Smooth muscle cell (in vitro differentiated cells): Measurements from ENCODE around the gene TFCP2L1. TPM values are rescaled to one million over a fixed set of nuclear protein-coding genes. Genes with fewer than 3 reads are reported as not detected.

ENCODE experiments used
- DNase-seq: peaks from one replicate; lab custom pipeline; 2025; ENCODE audit not compliant: unreplicated experiment; lab: John Stamatoyannopoulos, UW
- H2AFZ ChIP-seq: fragments of 200-600 bp; sonication (generic); 2 replicates; pipeline ENCODE4 v1.6.0; 2016; ENCODE audit warnings: antibody characterized with exemption, low read depth, mild to moderate bottlenecking
- H3F3A ChIP-seq: fragments of 200-600 bp; sonication (generic); 2 replicates; pipeline ENCODE4 v1.6.0; 2017; ENCODE audit warnings: antibody characterized with exemption, low read depth
- H3K27ac ChIP-seq: fragments of 200-600 bp; sonication (generic); 2 replicates; pipeline ENCODE4 v1.5.1; 2016; ENCODE audit warnings: low read depth, mild to moderate bottlenecking
- H3K27me3 ChIP-seq: fragments of 200-600 bp; sonication (generic); 2 replicates; pipeline ENCODE4 v1.6.1; 2016; ENCODE audit warnings: low read depth, mild to moderate bottlenecking
- H3K36me3 ChIP-seq: fragments of 200-600 bp; sonication (generic); 2 replicates; pipeline ENCODE4 v1.5.1; 2016; ENCODE audit warnings: low read depth
- H3K4me1 ChIP-seq: fragments of 200-600 bp; sonication (generic); 2 replicates; pipeline ENCODE4 v1.5.1; 2016; ENCODE audit warnings: low read depth
- H3K4me2 ChIP-seq: fragments of 200-600 bp; sonication (generic); 2 replicates; pipeline ENCODE4 v1.6.0; 2016; ENCODE audit warnings: mild to moderate bottlenecking
- H3K4me3 ChIP-seq: fragments of 200-600 bp; sonication (generic); 2 replicates; pipeline ENCODE4 v1.5.1; 2016; ENCODE audit warnings: mild to moderate bottlenecking
- H3K79me2 ChIP-seq: fragments of 200-600 bp; sonication (generic); 2 replicates; pipeline ENCODE4 v1.6.0; 2016; ENCODE audit warnings: low read depth, mild to moderate bottlenecking
- H3K9ac ChIP-seq: fragments of 200-600 bp; sonication (generic); 2 replicates; pipeline ENCODE4 v1.6.0; 2016; ENCODE audit warnings: low read depth
- H3K9me3 ChIP-seq: fragments of 200-600 bp; sonication (generic); replicated peaks from 2 replicates; pipeline ENCODE4 v1.5.1; 2016; ENCODE audit warnings: low read depth
- H4K20me1 ChIP-seq: fragments of 200-600 bp; sonication (generic); 2 replicates; pipeline ENCODE4 v1.6.0; 2016; ENCODE audit warnings: low read depth
- WGBS: methylation state at CpG from one replicate; pipeline ENCODE4 v1.1.7; 2016; ENCODE audit warnings: low lambda C conversion rate; 5-methylcytosine and 5-hydroxymethylcytosine counted together
- polyA plus RNA-seq: library from polyadenylated mRNA; unstranded; fragments of >200 nt; fragmentation: Nextera tagmentation; extraction: Ambion mirVana; gene quantifications from 2 replicates; pipeline ENCODE4 v1.2.1, GENCODE V29; 2016
- total RNA-seq: library from RNA; depleted of rRNA; stranded (reverse); fragments of >200 nt; gene quantifications from 2 replicates; pipeline ENCODE4 v1.2.3, GENCODE V29; 2014
- TF ChIP-seq, protein P1 (sequence below): fragments of 200-600 bp; sonication (generic); IDR thresholded peaks from 2 replicates; pipeline ENCODE4 v1.5.1; 2017; ENCODE audit warnings: borderline replicate concordance, mild to moderate bottlenecking, antibody characterized with exemption; ENCODE audit not compliant: insufficient read depth, poor library complexity, severe bottlenecking

TFCP2L1 gene
- total and polyA plus RNA-seq, 2 experiments from 2014 or later, result 0.13 TPM; not detected in 1

DNA sequence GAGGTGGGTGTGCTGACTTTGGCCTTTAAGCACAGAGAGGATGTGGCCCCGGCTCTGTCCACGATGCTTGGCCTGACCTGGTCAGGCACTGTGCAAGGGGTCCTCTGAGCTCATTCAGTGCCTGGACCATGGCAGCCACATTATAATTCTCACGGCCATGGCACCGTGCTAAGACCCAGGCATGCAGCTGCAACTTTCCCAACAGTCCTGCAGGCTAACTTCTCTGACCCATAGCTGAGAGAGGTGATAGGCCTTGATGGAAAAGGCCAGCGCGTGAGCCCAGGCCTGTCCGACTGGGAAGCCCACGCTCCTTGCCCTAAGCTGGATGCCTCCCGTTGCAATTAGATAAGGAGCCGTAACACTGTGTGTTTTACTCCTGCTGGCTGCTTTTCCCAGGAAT is 99.9 kb downstream of the TFCP2L1 start:
- H3F3A ChIP-seq, result no peaks in the 10 kb centered on the region
- H3K4me3 ChIP-seq, result no peak overlapping the region
- DNase-seq, result no peak
- WGBS, result 96% methylated on average over 10 of the region's 10 CpGs
- H3K36me3 ChIP-seq, result no peaks in the 10 kb centered on the region
- no peaks in the 10 kb centered on the region for H3K79me2 ChIP-seq
- no peaks in the 10 kb centered on the region for H4K20me1 ChIP-seq
- H3K9ac ChIP-seq, result no peak overlapping the region
- no peak overlapping the region for H3K4me2 ChIP-seq
- TF ChIP-seq, protein P1, sequence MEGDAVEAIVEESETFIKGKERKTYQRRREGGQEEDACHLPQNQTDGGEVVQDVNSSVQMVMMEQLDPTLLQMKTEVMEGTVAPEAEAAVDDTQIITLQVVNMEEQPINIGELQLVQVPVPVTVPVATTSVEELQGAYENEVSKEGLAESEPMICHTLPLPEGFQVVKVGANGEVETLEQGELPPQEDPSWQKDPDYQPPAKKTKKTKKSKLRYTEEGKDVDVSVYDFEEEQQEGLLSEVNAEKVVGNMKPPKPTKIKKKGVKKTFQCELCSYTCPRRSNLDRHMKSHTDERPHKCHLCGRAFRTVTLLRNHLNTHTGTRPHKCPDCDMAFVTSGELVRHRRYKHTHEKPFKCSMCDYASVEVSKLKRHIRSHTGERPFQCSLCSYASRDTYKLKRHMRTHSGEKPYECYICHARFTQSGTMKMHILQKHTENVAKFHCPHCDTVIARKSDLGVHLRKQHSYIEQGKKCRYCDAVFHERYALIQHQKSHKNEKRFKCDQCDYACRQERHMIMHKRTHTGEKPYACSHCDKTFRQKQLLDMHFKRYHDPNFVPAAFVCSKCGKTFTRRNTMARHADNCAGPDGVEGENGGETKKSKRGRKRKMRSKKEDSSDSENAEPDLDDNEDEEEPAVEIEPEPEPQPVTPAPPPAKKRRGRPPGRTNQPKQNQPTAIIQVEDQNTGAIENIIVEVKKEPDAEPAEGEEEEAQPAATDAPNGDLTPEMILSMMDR, result no peak
- H3K27me3 ChIP-seq, result no peaks in the 10 kb centered on the region
- H3K4me1 ChIP-seq, result no peaks in the 10 kb centered on the region
- no peak overlapping the region for H2AFZ ChIP-seq
- H3K9me3 ChIP-seq, result no peaks in the 10 kb centered on the region
- H3K27ac ChIP-seq, result no peak overlapping the region

DNA sequence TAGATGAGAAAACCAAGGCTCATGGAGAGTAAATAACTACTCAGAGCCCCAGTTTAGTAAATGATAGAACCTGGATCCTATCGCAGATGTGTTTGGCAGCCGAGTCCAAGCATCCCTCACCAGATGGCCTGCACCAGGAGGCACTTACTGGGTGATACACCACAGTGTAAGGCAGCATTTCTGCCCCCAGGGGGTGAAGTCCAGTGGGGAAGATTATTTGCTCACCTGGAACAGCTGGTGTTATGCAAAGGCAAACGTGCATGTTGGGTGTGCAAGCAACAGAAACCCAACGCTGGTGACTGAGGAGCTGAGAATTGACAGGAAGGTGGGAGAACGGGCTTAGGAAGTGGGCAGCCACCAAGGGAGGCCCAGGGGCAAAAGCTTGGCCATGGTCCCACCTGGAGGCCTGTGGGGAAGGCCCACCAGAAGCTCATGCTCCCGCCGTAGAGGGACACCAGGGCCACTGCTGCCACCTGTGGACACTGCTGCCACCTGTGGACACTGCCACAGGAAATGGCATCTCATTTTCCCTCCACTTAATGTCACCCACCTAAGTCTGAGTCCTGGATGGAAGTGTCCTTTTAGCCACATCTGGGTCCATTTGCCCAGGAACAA is 100.6 kb downstream of the TFCP2L1 start:
- DNase-seq, result no peak
- Histone ChIP-seq H3K79me2 (no peaks in the 10 kb centered on the region), H3F3A (no peaks in the 10 kb centered on the region), H3K9ac (no peak overlapping the region), H4K20me1 (no peaks in the 10 kb centered on the region), H3K9me3 (no peaks in the 10 kb centered on the region), H3K27ac (no peak overlapping the region), H3K4me2 (no peak overlapping the region), H3K27me3 (no peaks in the 10 kb centered on the region), H3K4me1 (no peaks in the 10 kb centered on the region), H2AFZ (no peak overlapping the region), H3K4me3 (no peak overlapping the region), H3K36me3 (no peaks in the 10 kb centered on the region)
- 92% methylated on average over 7 of the region's 7 CpGs for WGBS
- TF ChIP-seq, protein P1, result no peak

DNA sequence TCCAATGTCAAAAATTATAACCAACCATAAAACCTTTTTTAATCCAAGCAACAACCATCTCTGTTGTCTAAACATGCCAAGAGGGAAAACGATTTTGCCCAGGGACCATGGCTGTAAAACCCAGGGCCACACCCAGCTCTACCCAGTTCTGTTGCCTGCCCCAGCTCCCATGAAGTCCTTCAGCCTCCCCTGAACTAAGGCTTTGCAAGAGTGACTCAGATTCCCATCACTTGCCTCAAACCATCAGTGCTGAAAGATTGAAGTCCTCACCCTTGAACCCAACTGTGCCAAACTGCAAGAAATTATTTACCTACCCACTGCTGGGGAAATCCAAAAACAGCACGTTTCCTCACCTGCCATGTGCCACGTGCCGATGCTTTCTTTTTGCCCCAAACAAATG is 102.5 kb downstream of the TFCP2L1 start:
- H3K9ac ChIP-seq, result no peak overlapping the region
- H3K4me1 ChIP-seq, result no peaks in the 10 kb centered on the region
- no peak overlapping the region for H3K4me2 ChIP-seq
- no peak overlapping the region for H2AFZ ChIP-seq
- H4K20me1 ChIP-seq, result no peaks in the 10 kb centered on the region
- H3K27me3 ChIP-seq, result no peaks in the 10 kb centered on the region
- H3K9me3 ChIP-seq, result no peaks in the 10 kb centered on the region
- DNase-seq, result no peak
- H3K4me3 ChIP-seq, result no peak overlapping the region
- H3K79me2 ChIP-seq, result no peaks in the 10 kb centered on the region
- WGBS, result 82% methylated on average over 4 of the region's 4 CpGs
- H3K27ac ChIP-seq, result no peak overlapping the region
- TF ChIP-seq, protein P1, result no peak
- H3F3A ChIP-seq, result no peaks in the 10 kb centered on the region
- H3K36me3 ChIP-seq, result no peaks in the 10 kb centered on the region

DNA sequence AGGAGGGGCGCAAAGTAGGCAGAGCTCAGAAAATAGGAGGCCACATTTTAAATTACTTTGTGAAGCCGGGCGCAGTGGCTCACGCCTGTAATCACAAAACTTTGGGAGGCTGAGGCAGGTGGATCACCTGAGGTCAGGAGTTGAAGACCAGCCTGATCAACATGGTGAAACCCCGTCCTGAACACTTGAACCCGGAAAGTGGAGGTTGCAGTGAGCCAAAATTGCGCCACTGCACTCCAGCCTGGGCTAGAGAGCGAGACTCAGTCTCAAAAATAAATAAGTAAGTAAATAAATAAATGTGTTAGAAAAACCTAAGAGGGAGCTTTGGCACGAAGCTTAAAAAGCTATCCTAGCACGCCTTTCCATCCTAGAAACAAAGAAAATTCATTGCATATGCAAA is 105.5 kb downstream of the TFCP2L1 start:
- Histone ChIP-seq H3K36me3 (no peaks in the 10 kb centered on the region), H3K27me3 (no peaks in the 10 kb centered on the region), H3K4me2 (no peak overlapping the region), H3K79me2 (no peaks in the 10 kb centered on the region), H3K27ac (no peak overlapping the region), H3K4me1 (no peaks in the 10 kb centered on the region), H4K20me1 (no peaks in the 10 kb centered on the region), H3F3A (no peaks in the 10 kb centered on the region), H3K9me3 (no peaks in the 10 kb centered on the region), H3K4me3 (no peak overlapping the region), H2AFZ (no peak overlapping the region), H3K9ac (no peak overlapping the region)
- TF ChIP-seq, protein P1, result no peak
- no peak for DNase-seq
- WGBS, result 92% methylated on average over 10 of the region's 10 CpGs
